ENCODE data around the gene HLA-B. TPM values are rescaled to one million over a fixed set of nuclear protein-coding genes. Genes with fewer than 3 reads are reported as not detected.
A peak's percentile ranks its signal among the peaks of the same experiment; 100 is the strongest.

The HLA-B gene
- total RNA-seq, 1 experiment from 2014 or later, result 68.6 TPM

- WGBS (ENCODE audit: extremely low coverage, insufficient read length, low lambda C conversion rate), result no CpG with 5 or more reads among the region's 83 CpGs
- Histone ChIP-seq H3K9me3 (ENCODE audit: control insufficient read depth, low read depth, low read length) (no peaks in the 10 kb centered on the region), H3K4me1 (ENCODE audit: insufficient read depth, low read length) (no peaks in the 10 kb centered on the region), H3K27me3 (ENCODE audit: insufficient read depth, low read length) (peaks cover 3% of the 10 kb centered on the region; the same call in 1 of the 2 replicates), H2AFZ (ENCODE audit: low read length) (no peak overlapping the region), H4K91ac (ENCODE audit: insufficient read length, low read depth, low read length) (no peak overlapping the region), H2BK15ac (ENCODE audit: low read depth, low read length) (no peak overlapping the region), H2BK120ac (ENCODE audit: low read depth, low read length, poor library complexity, severe bottlenecking) (no peak overlapping the region), H3K9ac (ENCODE audit: extremely low read depth, insufficient read length, low read length) (no peak overlapping the region), H2BK20ac (ENCODE audit: low read depth, low read length, poor library complexity, severe bottlenecking) (no peak overlapping the region), H4K20me1 (ENCODE audit: control insufficient read depth, insufficient read depth, insufficient read length) (no peaks in the 10 kb centered on the region), H2BK12ac (ENCODE audit: insufficient read length, low read depth, low read length) (no peak overlapping the region), H4K8ac (replicated peaks; ENCODE audit: insufficient read length, low read depth, low read length) (no peak overlapping the region), H3K4me2 (ENCODE audit: insufficient read depth, insufficient read length, low read length) (peak overlapping the region; percentile 51), H3T11ph (ENCODE audit: low read length) (no peak overlapping the region), H3K79me2 (ENCODE audit: insufficient read depth, low read length) (no peaks in the 10 kb centered on the region), H3K18ac (ENCODE audit: insufficient read length, low read depth, low read length) (no peak overlapping the region), H3K27ac (ENCODE audit: insufficient read length, low read depth, low read length) (no peak overlapping the region), H3K79me1 (ENCODE audit: insufficient read depth, low read depth, low read length, poor library complexity, severe bottlenecking) (no peaks in the 10 kb centered on the region), H3K56ac (ENCODE audit: insufficient read length, low read depth, low read length) (no peak overlapping the region), H2AK5ac (ENCODE audit: insufficient read length, low read length) (no peak overlapping the region), H3K23me2 (ENCODE audit: insufficient read length, low read depth, low read length, poor library complexity, severe bottlenecking) (no peaks in the 10 kb centered on the region), H3K14ac (ENCODE audit: insufficient read depth, low read length) (no peak overlapping the region; the same call in none of the 2 replicates), H3K4ac (ENCODE audit: low read depth, low read length) (no peak overlapping the region), H3K23ac (ENCODE audit: insufficient read length, low read depth, low read length) (no peak overlapping the region), H4K5ac (ENCODE audit: insufficient read length, low read depth, low read length) (no peak overlapping the region), H2BK5ac (ENCODE audit: insufficient read length, low read length) (no peak overlapping the region)
- no peak for TF ChIP-seq CTCF (conservative IDR thresholded peaks at IDR 0.05)
- Mint-ChIP-seq H3K4me1 (peaks cover 4 to 8% of the 10 kb centered on the region in 2 experiments), H3K36me3 (ENCODE audit: insufficient read depth in 1 of 3, low read depth in 3 of 3) (peaks cover 6 to 18% (median 12%) of the 10 kb centered on the region in 3 experiments), H3K9me3 (peaks cover 2 to 3% of the 10 kb centered on the region in 2 experiments; a peak in 4 of 5 replicates), H3K27ac (no peak overlapping the region), H3K27me3 (ENCODE audit: low read depth) (peaks cover 96% of the 10 kb centered on the region), H3K4me3 (peak overlapping the region; percentile 78 to 87)
- no peak for DNase-seq
Observed at GRCh38 chr6:31356216-31356945, 598 bp downstream of the HLA-B start.
